ENCODE results near the gene FKBP8. TPM values are rescaled to one million over a fixed set of nuclear protein-coding genes. Genes with fewer than 3 reads are reported as not detected.

The FKBP8 gene
- total RNA-seq, 2 donors from 2014 or later = 153 to 236 TPM

DNA sequence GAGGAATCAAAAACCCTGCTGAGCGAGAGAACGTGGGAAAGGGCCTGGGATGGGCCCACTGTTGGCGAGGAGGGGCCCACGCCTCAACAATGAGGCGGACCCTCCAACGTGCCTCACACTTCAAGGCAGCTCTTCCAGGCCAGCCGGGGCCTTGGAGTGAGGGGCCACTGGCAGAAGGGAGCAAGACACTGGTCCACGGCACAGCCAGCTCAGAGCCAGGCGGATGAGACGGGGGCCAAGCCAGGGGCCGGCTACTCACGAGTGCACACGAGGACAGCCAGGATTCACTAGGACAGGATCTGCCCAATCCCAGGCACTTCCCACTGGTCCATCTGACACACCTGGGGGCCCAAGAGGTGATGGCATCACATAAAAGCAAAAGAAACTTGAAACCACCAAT is 42.0 kb downstream of the FKBP8 start:
- Mint-ChIP-seq H3K27ac (peak overlapping the region in 1 of 2 donors; percentile 20), H3K36me3 (no peaks in the 10 kb centered on the region), H3K9me3 (no peaks in the 10 kb centered on the region)
- DNase-seq (ENCODE audit: low spot score in 2 of 2) (no peak), ATAC-seq (no peak)

DNA sequence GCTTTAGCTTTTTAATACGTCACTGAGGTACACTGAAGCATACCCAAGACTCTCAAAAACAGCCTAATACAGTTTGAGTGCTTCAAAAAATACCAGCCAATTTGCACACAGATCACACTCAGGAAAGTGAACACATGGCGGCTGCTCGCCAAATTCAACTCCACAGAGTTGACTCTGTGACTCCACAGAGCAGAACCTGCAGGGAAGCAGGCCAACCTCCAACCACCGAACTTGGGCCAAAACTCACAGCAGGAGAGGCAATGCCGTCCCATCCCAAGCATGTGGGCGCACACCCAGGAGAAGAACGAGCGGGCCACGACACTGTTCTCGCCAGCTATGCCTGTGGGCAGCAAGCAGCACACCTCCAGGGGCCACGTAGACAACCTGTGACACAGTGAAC is 42.6 kb downstream of the FKBP8 start:
- Mint-ChIP-seq H3K36me3 (no peaks in the 10 kb centered on the region), H3K9me3 (no peaks in the 10 kb centered on the region), H3K27ac (peak overlapping the region; percentile 10 to 20)
- ATAC-seq (no peak), DNase-seq (ENCODE audit: low spot score in 2 of 2) (no peak)

GRCh38 chr19:18500376-18500775 is 43.0 kb downstream of the FKBP8 start:
- H3K27ac Mint-ChIP-seq = no peak overlapping the region

DNA sequence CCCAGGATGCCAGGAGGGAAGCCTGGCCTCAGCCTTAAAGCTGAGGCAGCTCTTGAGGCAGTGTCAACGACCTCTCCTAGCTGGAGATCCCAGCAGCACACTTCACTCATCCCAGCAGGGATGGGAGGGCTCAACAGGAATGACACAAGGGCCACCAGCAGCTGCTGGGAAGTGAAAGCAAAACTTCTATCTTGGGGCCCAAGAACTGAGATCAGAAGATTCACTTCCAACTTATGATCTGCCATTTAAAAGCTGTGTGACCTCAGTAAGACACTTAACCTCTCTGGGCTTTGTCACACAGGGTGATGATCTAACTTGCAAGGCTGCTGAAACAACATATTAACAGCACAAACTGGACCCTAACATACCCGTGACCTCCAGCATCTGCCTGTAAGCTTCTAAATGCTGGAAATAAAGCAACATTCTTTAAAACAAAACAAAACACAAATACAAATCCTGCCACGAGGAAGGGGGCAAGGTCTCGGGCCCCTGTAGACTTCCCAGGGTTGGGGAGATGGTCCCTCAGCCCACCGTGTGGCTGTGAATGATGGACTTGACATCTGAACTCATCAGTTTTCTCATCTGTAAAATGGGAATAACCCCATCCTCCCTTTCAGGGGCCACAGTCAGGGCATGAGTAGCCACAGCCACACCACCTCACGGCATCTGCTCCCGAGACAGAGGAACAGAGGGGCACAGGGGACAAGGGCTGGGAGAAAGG is 44.2 kb downstream of the FKBP8 start:
- DNase-seq (ENCODE audit: low spot score in 2 of 2) = no peak
- Mint-ChIP-seq H3K27ac (peak overlapping the region; percentile 44 to 71), H3K9me3 (no peaks in the 10 kb centered on the region), H3K36me3 (no peaks in the 10 kb centered on the region)
- ATAC-seq = peak in 1 of 2 donors; percentile 13

More at GRCh38 chr19:18500376-18500775, 43.0 kb downstream of the FKBP8 start:
- Mint-ChIP-seq H3K9me3 (no peaks in the 10 kb centered on the region), H3K36me3 (no peaks in the 10 kb centered on the region)
- no peak for DNase-seq (ENCODE audit: low spot score in 2 of 2)
- ATAC-seq = no peak

DNA sequence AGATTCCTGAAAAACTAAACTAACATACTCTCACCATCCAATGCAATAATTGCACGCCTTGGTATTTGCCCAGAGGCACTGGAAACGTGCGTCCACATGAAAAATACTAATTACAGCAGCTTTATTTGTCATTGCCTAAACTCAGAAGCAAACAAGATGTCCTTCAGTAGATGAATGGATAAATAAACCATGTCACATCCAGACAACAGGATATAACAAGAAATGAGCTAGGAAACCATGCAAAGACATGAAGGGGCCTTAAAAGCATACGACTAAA is 46.5 kb downstream of the FKBP8 start:
- DNase-seq (ENCODE audit: low spot score in 2 of 2) = no peak
- no peaks in the 10 kb centered on the region for H3K9me3 Mint-ChIP-seq
- peak overlapping the region in 1 of 2 donors; percentile 86 for H3K27ac Mint-ChIP-seq
- ATAC-seq = no peak
- no peaks in the 10 kb centered on the region for H3K36me3 Mint-ChIP-seq

DNA sequence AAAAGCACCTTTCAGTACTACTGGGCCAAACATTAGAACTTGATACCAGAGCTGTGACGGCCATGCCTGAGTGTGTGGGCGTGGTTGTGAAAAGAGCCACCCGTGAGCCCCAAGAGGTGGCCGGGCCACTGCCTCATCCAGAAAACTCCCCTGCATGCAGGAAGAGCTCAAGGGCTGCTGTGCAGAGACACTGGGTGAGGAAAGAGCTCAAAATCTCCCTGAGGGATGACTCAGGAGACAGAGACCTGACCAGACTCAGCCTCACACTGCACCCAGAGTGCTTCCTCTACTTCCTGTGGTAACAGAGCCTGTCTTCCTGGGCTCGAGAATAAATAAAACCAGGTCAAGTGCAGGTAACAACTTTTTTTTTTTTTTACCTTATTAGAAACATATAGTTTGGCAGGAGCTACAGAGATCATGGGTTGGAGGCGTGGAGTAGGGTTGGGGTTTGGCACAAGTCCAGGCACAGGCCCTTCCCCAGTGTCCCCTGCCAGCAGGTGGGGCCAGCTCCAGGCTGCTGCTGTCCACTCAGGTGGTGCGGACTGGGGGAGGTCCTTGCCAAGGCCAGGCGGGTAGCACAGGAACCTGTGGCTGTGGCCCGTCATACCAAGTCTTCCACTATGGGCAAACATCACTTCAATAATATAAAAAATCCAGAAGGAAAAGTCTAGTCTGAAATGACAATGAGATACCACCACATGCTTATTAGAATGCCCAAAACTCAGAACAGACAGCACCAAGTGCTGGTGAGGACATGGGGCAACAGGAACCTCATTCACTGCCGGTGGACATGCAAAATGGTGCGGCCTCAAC is 47.0 kb downstream of the FKBP8 start:
- DNase-seq (ENCODE audit: low spot score in 2 of 2) = peak; percentile 42 to 82
- no peaks in the 10 kb centered on the region for H3K9me3 Mint-ChIP-seq
- H3K36me3 Mint-ChIP-seq = no peaks in the 10 kb centered on the region

DNA sequence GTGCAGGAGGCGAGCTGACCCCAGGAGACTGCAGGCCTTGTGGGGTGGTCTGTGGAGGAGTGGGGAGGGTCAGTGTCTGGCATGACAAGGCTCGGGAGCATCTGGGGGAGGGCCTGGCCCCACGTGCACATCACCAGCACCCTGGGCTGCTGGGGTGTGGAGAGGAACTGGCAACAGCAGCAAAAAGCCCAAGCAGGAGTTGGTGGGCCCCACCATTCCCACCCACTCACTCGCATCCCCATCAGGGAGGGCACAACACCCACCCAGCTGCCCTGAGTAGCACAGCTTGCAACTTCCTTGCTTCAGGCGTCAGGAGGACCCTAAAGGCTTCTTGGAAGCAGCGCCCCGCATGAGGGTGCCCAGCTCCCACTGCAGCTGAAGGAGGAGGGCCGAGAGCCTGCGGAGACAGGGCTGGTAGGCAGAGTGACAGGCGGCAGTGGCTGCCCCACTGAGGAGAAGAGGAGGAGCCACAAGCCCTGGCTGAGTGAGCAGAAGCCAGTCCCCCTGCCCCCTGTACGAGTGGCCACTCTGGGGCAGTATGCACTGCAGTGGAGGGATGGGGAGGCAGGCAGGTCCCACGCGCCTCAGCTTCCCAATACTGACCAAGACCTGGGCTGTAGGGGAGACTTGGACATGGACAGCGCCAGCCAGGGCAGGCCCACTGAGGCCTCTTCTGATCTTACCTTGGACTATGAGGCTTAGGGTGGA is 48.0 kb downstream of the FKBP8 start:
- Mint-ChIP-seq H3K27ac (peak overlapping the region; percentile 86 to 87), H3K36me3 (no peaks in the 10 kb centered on the region), H3K9me3 (no peaks in the 10 kb centered on the region)
- DNase-seq (ENCODE audit: low spot score in 2 of 2) (no peak), ATAC-seq (peak in 1 of 2 donors; percentile 6)

More for the DNA sequence above, 47.0 kb downstream of the FKBP8 start:
- peak; percentile 92 to 97 for ATAC-seq
- H3K27ac Mint-ChIP-seq = peak overlapping the region; percentile 86 to 87

GRCh38 chr19:18494267-18494607 is 49.1 kb downstream of the FKBP8 start:
- ATAC-seq (no peak), DNase-seq (ENCODE audit: low spot score in 2 of 2) (no peak)
- no peaks in the 10 kb centered on the region for H3K9me3 Mint-ChIP-seq
- peak overlapping the region; percentile 72 to 86 for H3K27ac Mint-ChIP-seq
- H3K36me3 Mint-ChIP-seq = no peaks in the 10 kb centered on the region

- H3K36me3 Mint-ChIP-seq = no peaks in the 10 kb centered on the region
- no peaks in the 10 kb centered on the region for H3K9me3 Mint-ChIP-seq
- ATAC-seq (no peak), DNase-seq (ENCODE audit: low spot score in 2 of 2) (no peak)
- H3K27ac Mint-ChIP-seq = peak overlapping the region; percentile 72 to 86
Measured at GRCh38 chr19:18493440-18494266, 49.7 kb downstream of the FKBP8 start.

DNA sequence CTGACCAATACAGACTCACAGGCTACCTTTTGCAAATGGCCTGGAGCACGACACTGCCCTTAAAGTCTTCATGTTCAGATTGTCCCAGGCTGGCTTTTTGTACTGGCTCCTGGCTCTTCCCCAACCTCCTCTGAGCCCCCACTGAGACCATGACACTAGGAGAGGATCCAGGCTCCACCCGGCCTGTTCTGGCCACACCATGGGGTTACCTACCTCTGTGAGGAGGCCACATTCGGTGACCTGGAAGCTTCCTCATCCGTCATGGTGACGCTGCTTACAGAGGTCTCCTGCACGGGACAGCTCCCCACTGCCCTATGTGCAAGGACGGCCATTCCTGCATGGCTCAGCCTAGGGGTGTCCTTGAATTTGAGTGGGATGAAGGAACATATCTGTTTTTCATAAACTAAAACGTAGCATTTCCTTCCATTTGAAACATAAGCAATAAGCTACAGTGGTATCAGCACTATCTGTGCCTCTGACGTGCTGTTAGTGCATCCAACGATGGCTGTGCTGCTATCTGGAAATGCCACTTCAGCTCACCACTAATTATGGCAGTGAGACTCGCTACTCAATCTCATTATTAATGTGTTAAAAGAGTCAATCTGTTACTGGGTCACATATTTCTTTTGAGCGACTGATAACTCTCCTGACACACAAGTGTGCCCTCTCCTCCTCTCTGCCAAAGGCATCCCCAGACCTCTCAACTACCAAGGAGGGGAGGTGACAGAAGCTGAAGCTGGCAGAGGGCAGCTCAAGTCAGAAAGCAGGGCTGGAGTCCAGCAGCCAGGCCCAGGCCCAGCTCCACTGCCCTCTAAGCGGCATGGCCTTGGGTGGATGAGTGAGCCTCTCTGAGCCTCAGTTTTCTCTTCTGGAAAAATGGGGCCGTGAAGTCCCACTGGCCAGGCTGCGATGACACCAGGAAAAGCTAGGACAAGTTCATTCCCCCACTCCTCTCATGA is 51.1 kb downstream of the FKBP8 start:
- Mint-ChIP-seq H3K27ac (peak overlapping the region in 1 of 2 donors; percentile 47), H3K36me3 (no peaks in the 10 kb centered on the region), H3K9me3 (no peaks in the 10 kb centered on the region)
- no peak for ATAC-seq
- DNase-seq (ENCODE audit: low spot score in 2 of 2) = no peak

DNA sequence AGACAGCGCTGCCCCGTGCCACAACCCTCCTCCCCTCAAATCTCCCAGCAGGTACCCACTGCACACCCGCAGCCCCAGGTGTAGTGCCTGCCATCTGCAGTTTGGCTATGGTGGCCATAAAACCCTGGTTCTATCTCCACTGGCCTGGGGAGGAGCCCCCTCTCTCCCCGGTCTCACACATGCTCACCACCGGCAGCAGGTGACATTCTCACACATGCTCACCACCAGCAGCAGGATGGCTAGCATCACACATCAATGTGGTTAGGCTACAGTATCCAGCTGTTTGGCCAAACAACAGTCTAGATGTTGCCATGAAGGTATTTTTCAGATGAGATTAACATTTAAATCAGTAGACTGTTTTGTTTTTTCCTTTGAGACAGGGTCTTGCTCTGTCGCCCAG is 52.6 kb downstream of the FKBP8 start:
- Mint-ChIP-seq H3K27ac (no peak overlapping the region), H3K36me3 (no peaks in the 10 kb centered on the region), H3K9me3 (no peaks in the 10 kb centered on the region)
- ATAC-seq = no peak
- no peak for DNase-seq (ENCODE audit: low spot score in 2 of 2)

GRCh38 chr19:18489627-18490184 is 53.7 kb downstream of the FKBP8 start:
- no peaks in the 10 kb centered on the region for H3K36me3 Mint-ChIP-seq
- ATAC-seq = no peak

DNA sequence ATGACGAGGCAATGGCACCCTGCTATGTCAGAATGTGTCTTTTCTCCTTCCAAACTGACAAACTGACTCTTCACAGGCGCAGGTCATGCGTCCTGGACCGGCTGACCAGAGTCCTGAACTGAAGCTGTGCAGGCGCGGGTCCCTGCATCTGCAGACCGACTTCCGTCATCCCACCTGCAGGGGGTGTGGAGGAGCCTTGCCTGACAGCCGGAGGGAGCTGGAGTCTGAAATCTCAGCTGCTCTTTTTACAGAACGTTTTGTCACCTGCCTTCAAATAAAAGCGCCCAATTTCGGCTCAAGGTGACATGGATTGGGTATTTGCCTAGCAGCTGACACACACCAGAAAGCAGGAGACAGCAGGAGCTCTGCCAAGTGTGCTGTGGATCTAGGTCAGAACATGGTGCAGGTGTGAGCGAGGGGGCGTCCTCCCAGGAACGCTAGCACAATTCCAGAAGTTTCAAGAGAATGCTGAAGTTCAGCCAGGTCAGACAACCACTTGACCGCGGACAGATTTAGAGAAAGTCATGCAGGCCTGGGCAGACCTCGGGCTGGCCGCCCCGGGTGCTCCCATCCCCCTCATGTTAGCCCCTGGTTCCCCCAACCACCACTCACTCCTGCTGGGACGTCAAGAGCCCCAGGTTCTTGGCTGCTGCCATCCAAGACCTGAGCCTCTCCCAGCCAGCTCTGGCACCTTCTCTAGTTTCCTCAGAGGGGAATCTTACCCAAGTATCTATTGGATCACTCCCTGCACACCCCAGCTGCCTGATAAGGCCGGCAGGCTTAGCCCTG is 54.3 kb downstream of the FKBP8 start:
- Mint-ChIP-seq H3K27ac (no peak overlapping the region), H3K9me3 (no peaks in the 10 kb centered on the region), H3K36me3 (no peaks in the 10 kb centered on the region)
- DNase-seq (ENCODE audit: low spot score in 2 of 2) (no peak), ATAC-seq (no peak)

More at GRCh38 chr19:18489627-18490184, 53.7 kb downstream of the FKBP8 start:
- Mint-ChIP-seq H3K27ac (no peak overlapping the region), H3K9me3 (no peaks in the 10 kb centered on the region)
- no peak for DNase-seq (ENCODE audit: low spot score in 2 of 2)

GRCh38 chr19:18488403-18488723 is 55.0 kb downstream of the FKBP8 start:
- H3K9me3 Mint-ChIP-seq = no peaks in the 10 kb centered on the region
- ATAC-seq (peak; percentile 35 to 42), DNase-seq (ENCODE audit: low spot score in 2 of 2) (no peak)
- H3K36me3 Mint-ChIP-seq = no peaks in the 10 kb centered on the region
- peak overlapping the region in 1 of 2 donors; percentile 16 for H3K27ac Mint-ChIP-seq
